H1 (cell line): Measurements from ENCODE around the gene HSD11B1. TPM values are rescaled to one million over a fixed set of nuclear protein-coding genes. Genes with fewer than 3 reads are reported as not detected.

ENCODE experiments used
- CTCF ChIA-PET: fragments of 300-600 bp; sonication (Branson Sonifier 250); formaldehyde crosslinking; loops from one replicate; lab custom pipeline; 2021; ENCODE audit not compliant: partially characterized antibody; lab: Charles Lee
- POLR2A ChIA-PET: fragments of 300-600 bp; sonication (Branson Sonifier 250); formaldehyde crosslinking; loops from one replicate; lab custom pipeline; 2021; ENCODE audit warnings: inconsistent platforms; ENCODE audit not compliant: partially characterized antibody; lab: Charles Lee
- DNase-seq, 2 experiments: peaks; one replicate each; pipeline versions ENCODE4 v3.0.0 to v3.0.0-alpha.2; 2010 to 2022; ENCODE audit warnings: low spot score in 2 of 2, low read depth in 1 of 2, mixed read lengths in 1 of 2
- FAIRE-seq: peaks from 2 replicates; lab custom pipeline; 2011; peaks lifted over from hg19 to GRCh38; lab: Jason Lieb, UNC
- H2AFZ ChIP-seq: 2 replicates; pipeline ENCODE4 v1.8.1; 2012; ENCODE audit warnings: low read length, inconsistent platforms
- H2AK5ac ChIP-seq: 2 replicates; pipeline ENCODE4 v1.6.1; 2013; ENCODE audit warnings: low read depth, low read length
- H2BK120ac ChIP-seq: replicated peaks from 2 replicates; pipeline ENCODE3; 2013; ENCODE audit warnings: low read depth, low read length, inconsistent platforms
- H2BK12ac ChIP-seq: 2 replicates; pipeline ENCODE4 v1.6.1; 2013; ENCODE audit warnings: low read depth, low read length
- H2BK15ac ChIP-seq: 2 replicates; pipeline ENCODE4 v1.6.1; 2013; ENCODE audit warnings: low read length
- H2BK20ac ChIP-seq: 2 replicates; pipeline ENCODE4 v1.6.1; 2013; ENCODE audit warnings: low read length
- H2BK5ac ChIP-seq: 2 replicates; pipeline ENCODE4 v1.6.1; 2013; ENCODE audit warnings: low read depth, low read length
- H3K14ac ChIP-seq: 2 replicates; pipeline ENCODE4 v1.6.1; 2013; ENCODE audit warnings: inconsistent platforms; ENCODE audit not compliant: insufficient read length
- H3K18ac ChIP-seq: 2 replicates; pipeline ENCODE4 v1.6.1; 2013; ENCODE audit warnings: low read length; ENCODE audit errors: extremely low read depth
- H3K23ac ChIP-seq: 2 replicates; pipeline ENCODE4 v1.6.1; 2013; ENCODE audit warnings: inconsistent platforms; ENCODE audit not compliant: insufficient read length
- H3K23me2 ChIP-seq: 2 replicates; pipeline ENCODE4 v1.6.1; 2013; ENCODE audit warnings: low read depth, low read length
- H3K27ac ChIP-seq: 2 replicates; pipeline ENCODE4 v1.6.1; 2011; ENCODE audit warnings: low read depth, low read length, inconsistent platforms
- H3K27me3 ChIP-seq, 4 experiments: replicated peaks in 1 of 4; 1 replicate in 1 of 4; 2 replicates in 3 of 4; pipeline versions ENCODE4 v1.6.1 to v1.8.1; 2011 to 2013; ENCODE audit warnings: low read length in 3 of 4, mild to moderate bottlenecking in 3 of 4, inconsistent platforms in 2 of 4, mixed read lengths in 2 of 4, moderate library complexity in 1 of 4; ENCODE audit not compliant: control insufficient read depth in 3 of 4, insufficient read depth in 3 of 4; ENCODE audit errors: extremely low read depth in 1 of 4
- H3K36me3 ChIP-seq, 4 experiments: 2 replicates each; pipeline versions ENCODE4 v1.6.1 to v1.8.1; 2011 to 2013; ENCODE audit warnings: mild to moderate bottlenecking in 4 of 4, low read length in 3 of 4, moderate library complexity in 2 of 4, control low read depth in 1 of 4, inconsistent platforms in 1 of 4; ENCODE audit not compliant: insufficient read depth in 4 of 4, control insufficient read depth in 2 of 4
- H3K4ac ChIP-seq: replicated peaks from 2 replicates; pipeline ENCODE3; 2013; ENCODE audit warnings: low read length, low read depth, mixed read lengths, inconsistent platforms; ENCODE audit not compliant: insufficient read length
- H3K4me1 ChIP-seq, 4 experiments: replicated peaks in 1 of 4; 1 replicate in 1 of 4; 2 replicates in 3 of 4; pipeline versions ENCODE4 v1.6.1 to v1.8.1; 2011 to 2013; ENCODE audit warnings: low read length in 3 of 4, inconsistent platforms in 2 of 4, mixed read lengths in 1 of 4; ENCODE audit not compliant: insufficient read depth in 4 of 4, control insufficient read depth in 3 of 4
- H3K4me2 ChIP-seq, 2 experiments: 2 replicates each; pipeline versions ENCODE4 v1.6.1 to v1.8.1; 2011 to 2013; ENCODE audit warnings: low read depth in 2 of 2, low read length in 2 of 2, control low read depth in 1 of 2, inconsistent platforms in 1 of 2, mild to moderate bottlenecking in 1 of 2; ENCODE audit not compliant: insufficient read depth in 1 of 2
- H3K4me3 ChIP-seq, 4 experiments: fragments of 200-600, 300-600 bp in 1 of 4; sonication (generic), shearing (Covaris generic), sonication (Bioruptor Twin) in 1 of 4; 2 replicates each; pipeline versions ENCODE4 v1.5.1 to v1.8.1; 2011 to 2016; ENCODE audit warnings: low read length in 4 of 4, low read depth in 3 of 4, control low read depth in 2 of 4, inconsistent platforms in 2 of 4, mild to moderate bottlenecking in 2 of 4, mixed read lengths in 1 of 4, moderate library complexity in 1 of 4; ENCODE audit not compliant: insufficient read depth in 2 of 4; ENCODE audit errors: extremely low read depth in 1 of 4
- H3K56ac ChIP-seq: replicated peaks from 2 replicates; pipeline ENCODE3; 2013; ENCODE audit warnings: low read depth, mild to moderate bottlenecking, mixed read lengths, low read length, inconsistent platforms; ENCODE audit not compliant: insufficient read length
- H3K79me1 ChIP-seq: 2 replicates; pipeline ENCODE4 v1.6.1; 2013; ENCODE audit warnings: low read depth, low read length, control low read depth
- H3K79me2 ChIP-seq, 2 experiments: 2 replicates each; pipeline versions ENCODE4 v1.6.1 to v1.8.1; 2012 to 2013; ENCODE audit warnings: low read length in 2 of 2, mild to moderate bottlenecking in 2 of 2, inconsistent platforms in 1 of 2; ENCODE audit not compliant: insufficient read depth in 2 of 2, control insufficient read depth in 1 of 2
- H3K9ac ChIP-seq, 4 experiments: replicated peaks in 1 of 4; 1 replicate in 1 of 4; 2 replicates in 3 of 4; pipeline versions ENCODE4 v1.6.1 to v1.8.1; 2011 to 2013; ENCODE audit warnings: low read depth in 3 of 4, low read length in 3 of 4, control low read depth in 2 of 4, mild to moderate bottlenecking in 2 of 4, moderate library complexity in 2 of 4, inconsistent platforms in 1 of 4; ENCODE audit errors: extremely low read depth in 1 of 4
- H3K9me3 ChIP-seq, 2 experiments: 2 replicates each; pipeline versions ENCODE4 v1.6.1 to v1.8.1; 2012 to 2013; ENCODE audit warnings: mild to moderate bottlenecking in 2 of 2, moderate library complexity in 2 of 2, control low read depth in 1 of 2, inconsistent platforms in 1 of 2, low read depth in 1 of 2, low read length in 1 of 2, mixed read lengths in 1 of 2; ENCODE audit not compliant: insufficient read depth in 2 of 2
- H4K20me1 ChIP-seq, 2 experiments: replicated peaks in 1 of 2; 2 replicates each; pipeline versions ENCODE3 to v1.8.1; 2011 to 2013; ENCODE audit warnings: inconsistent platforms in 2 of 2, low read length in 2 of 2, mild to moderate bottlenecking in 1 of 2; ENCODE audit not compliant: insufficient read depth in 2 of 2, control insufficient read depth in 1 of 2
- H4K5ac ChIP-seq: 2 replicates; pipeline ENCODE4 v1.6.1; 2013; ENCODE audit warnings: low read length, low read depth, mixed read lengths, inconsistent platforms; ENCODE audit not compliant: insufficient read length
- H4K8ac ChIP-seq: 2 replicates; pipeline ENCODE4 v1.8.0; 2013; ENCODE audit warnings: mild to moderate bottlenecking, moderate library complexity, low read length, inconsistent platforms; ENCODE audit not compliant: insufficient read depth; ENCODE audit errors: extremely low read depth
- H4K91ac ChIP-seq: replicated peaks from 2 replicates; pipeline ENCODE3; 2013; ENCODE audit warnings: low read length, mixed read lengths, inconsistent platforms; ENCODE audit not compliant: insufficient read length
- RAD21 ChIP-seq, 2 experiments: IDR thresholded peaks in 1 of 2; conservative IDR thresholded peaks in 1 of 2; 2 replicates each; pipeline ENCODE4 v1.6.1; 2011; ENCODE audit warnings: low read depth in 2 of 2, low read length in 2 of 2, improper control_type of control experiment in 1 of 2, inconsistent platforms in 1 of 2, mild to moderate bottlenecking in 1 of 2, moderate library complexity in 1 of 2
- WGBS, 2 experiments: shearing (Covaris generic) in 1 of 2; methylation state at CpG; one replicate each; pipeline versions ENCODE4 v1.1.6 to v1.1.7; 2013 to 2015; ENCODE audit warnings: low lambda C conversion rate in 2 of 2, mixed read lengths in 2 of 2, inconsistent platforms in 1 of 2, low coverage in 1 of 2, missing lambda C conversion rate in 1 of 2; ENCODE audit not compliant: insufficient replicate concordance in 2 of 2, insufficient coverage in 1 of 2, insufficient read length in 1 of 2; ENCODE audit errors: extremely low coverage in 1 of 2, missing lambda C conversion rate in 1 of 2; 5-methylcytosine and 5-hydroxymethylcytosine counted together
- polyA plus RNA-seq, 7 experiments: library from polyadenylated mRNA; depleted of rRNA in 3 of 7; stranded (reverse) in 5 of 7; unstranded in 2 of 7; fragments of >200 nt in 5 of 7; fragments of 200-250 nt in 2 of 7; gene quantifications; 1 replicate in 5 of 7; 2 replicates in 1 of 7; 4 replicates in 1 of 7; pipeline versions ENCODE4 v1.2.1 to v1.2.3, GENCODE V29; 2011 to 2013; ENCODE audit warnings: missing spikeins in 2 of 7, mixed read lengths in 2 of 7
- total RNA-seq: library from RNA; stranded (reverse); fragmentation: NEBNext Ultra II Directional; extraction: Animal tissue kit (Norgen Biotek cat#: 25700); gene quantifications from 2 replicates; pipeline ENCODE4 v1.2.1, GENCODE V29; 2021

Gene HSD11B1
- total and polyA plus RNA-seq, 2 of the 8 experiments (the other 6 are each of a cell fraction or from before 2014, with no cell fraction given), result not detected

- Histone ChIP-seq H3K4me3 (no peak overlapping the region), H2BK5ac (no peak overlapping the region), H2BK20ac (no peak overlapping the region), H3K23me2 (no peaks in the 10 kb centered on the region; the same call in 1 of the 2 replicates), H3K4me2 (no peak overlapping the region), H3K27me3 (no peaks in the 10 kb centered on the region), H3K18ac (no peak overlapping the region), H4K5ac (no peak overlapping the region), H3K9me3 (no peaks in the 10 kb centered on the region), H3K4ac (no peak overlapping the region), H2BK120ac (no peak overlapping the region), H4K8ac (no peak overlapping the region), H3K9ac (no peak overlapping the region), H2AFZ (no peak overlapping the region), H4K20me1 (no peaks in the 10 kb centered on the region), H3K27ac (no peak overlapping the region), H3K56ac (no peak overlapping the region), H3K14ac (no peak overlapping the region), H3K4me1 (no peaks in the 10 kb centered on the region), H2AK5ac (no peak overlapping the region), H4K91ac (no peak overlapping the region), H3K79me1 (no peaks in the 10 kb centered on the region), H2BK12ac (no peak overlapping the region), H2BK15ac (no peak overlapping the region), H3K79me2 (no peaks in the 10 kb centered on the region), H3K23ac (no peak overlapping the region), H3K36me3 (no peaks in the 10 kb centered on the region)
- no peak for TF ChIP-seq RAD21 (IDR thresholded peaks at IDR 0.05 in 1 of 2, conservative IDR thresholded peaks at IDR 0.05 in 1 of 2; ENCODE audit: low read depth in 2 of 2, low read length in 2 of 2)
- POLR2A ChIA-PET, result no interaction called here
- CTCF ChIA-PET, result no interaction called here
- WGBS, 2 experiments, result 70% methylated on average over 1 of the region's 1 CpG; no CpG with 5 or more reads in 1 of the 2 experiments
- DNase-seq (no peak), FAIRE-seq (no peak)
Observed at GRCh38 chr1:209732725-209733124, 28.1 kb downstream of the HSD11B1 start.
